HCT116 (cell line): ENCODE results near the gene MAP3K20.

Experiments used
- POLR2AphosphoS5 ChIP-seq: IDR thresholded peaks from 2 replicates; pipeline ENCODE4 v1.6.1; 2011; ENCODE audit warnings: mild to moderate bottlenecking, low read depth, low read length, moderate library complexity
- TF ChIP-seq, protein P1 (sequence below), 3 experiments: fragments of 200-600 bp in 1 of 3; sonication (generic) in 1 of 3; IDR thresholded peaks in 2 of 3; conservative IDR thresholded peaks in 1 of 3; 2 replicates each; pipeline ENCODE4 v1.5.1; 2012 to 2017; ENCODE audit warnings: low read depth in 2 of 3, low read length in 2 of 3, antibody characterized with exemption in 1 of 3, borderline replicate concordance in 1 of 3, control low read depth in 1 of 3, mild to moderate bottlenecking in 1 of 3, mixed read lengths in 1 of 3, mixed run types in 1 of 3, moderate library complexity in 1 of 3; ENCODE audit not compliant: insufficient read depth in 1 of 3

DNA sequence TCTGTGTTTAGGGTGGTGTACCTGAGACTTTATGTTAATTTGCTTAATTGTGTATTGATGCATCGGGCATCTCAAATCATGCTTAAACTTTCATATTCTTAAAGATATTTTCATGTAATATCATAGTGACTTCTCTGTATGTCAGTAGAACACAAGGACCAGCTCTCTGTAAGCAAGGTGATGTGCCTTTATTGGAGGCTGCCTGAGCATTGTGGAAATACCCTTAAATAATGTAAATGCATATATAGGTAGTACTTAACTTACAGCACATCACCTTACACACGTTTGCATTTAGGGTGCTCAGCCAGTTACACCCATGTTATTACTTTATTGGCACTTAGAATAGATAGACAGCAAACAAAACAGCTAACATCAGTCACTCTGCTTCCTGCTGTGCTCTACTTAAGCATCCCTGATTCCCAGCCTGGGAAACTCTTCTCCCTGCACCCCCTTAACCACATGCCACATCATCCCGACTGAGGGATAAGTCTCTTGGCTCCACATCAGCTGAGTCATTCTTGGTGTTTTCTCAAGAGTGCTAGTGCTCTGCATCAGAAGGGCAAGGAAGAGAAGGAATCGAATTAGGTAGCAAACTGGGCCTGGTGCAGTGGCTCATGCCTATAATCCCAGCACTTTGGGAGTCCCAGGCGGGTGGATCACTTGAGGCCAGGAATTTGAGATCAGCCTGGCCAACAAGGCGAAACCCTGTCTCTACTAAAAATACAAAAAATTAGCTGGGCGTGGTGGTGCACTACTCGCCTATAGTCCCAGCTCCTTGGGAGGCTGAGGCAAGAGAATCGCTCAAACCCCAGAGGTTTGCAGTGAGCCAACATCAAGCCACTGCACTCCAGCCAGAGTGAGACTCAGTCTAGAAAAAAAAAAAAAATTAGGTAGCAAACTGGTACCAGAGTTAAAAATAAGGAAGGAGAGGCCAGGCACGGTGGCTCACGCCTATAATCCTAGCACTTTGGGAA, 108.7 kb downstream of the MAP3K20 start:
- no peak for TF ChIP-seq POLR2AphosphoS5
- TF ChIP-seq, protein P1, sequence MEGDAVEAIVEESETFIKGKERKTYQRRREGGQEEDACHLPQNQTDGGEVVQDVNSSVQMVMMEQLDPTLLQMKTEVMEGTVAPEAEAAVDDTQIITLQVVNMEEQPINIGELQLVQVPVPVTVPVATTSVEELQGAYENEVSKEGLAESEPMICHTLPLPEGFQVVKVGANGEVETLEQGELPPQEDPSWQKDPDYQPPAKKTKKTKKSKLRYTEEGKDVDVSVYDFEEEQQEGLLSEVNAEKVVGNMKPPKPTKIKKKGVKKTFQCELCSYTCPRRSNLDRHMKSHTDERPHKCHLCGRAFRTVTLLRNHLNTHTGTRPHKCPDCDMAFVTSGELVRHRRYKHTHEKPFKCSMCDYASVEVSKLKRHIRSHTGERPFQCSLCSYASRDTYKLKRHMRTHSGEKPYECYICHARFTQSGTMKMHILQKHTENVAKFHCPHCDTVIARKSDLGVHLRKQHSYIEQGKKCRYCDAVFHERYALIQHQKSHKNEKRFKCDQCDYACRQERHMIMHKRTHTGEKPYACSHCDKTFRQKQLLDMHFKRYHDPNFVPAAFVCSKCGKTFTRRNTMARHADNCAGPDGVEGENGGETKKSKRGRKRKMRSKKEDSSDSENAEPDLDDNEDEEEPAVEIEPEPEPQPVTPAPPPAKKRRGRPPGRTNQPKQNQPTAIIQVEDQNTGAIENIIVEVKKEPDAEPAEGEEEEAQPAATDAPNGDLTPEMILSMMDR (IDR thresholded peaks at IDR 0.05 in 2 of 3, conservative IDR thresholded peaks at IDR 0.05 in 1 of 3; ENCODE audit: borderline replicate concordance in 1 of 3, insufficient read depth in 1 of 3, low read depth in 2 of 3, low read length in 2 of 3) = no peak
